BJ (cell line): ENCODE data around the gene STAP1. TPM values are rescaled to one million over a fixed set of nuclear protein-coding genes. Genes with fewer than 3 reads are reported as not detected.

Experiments
- CTCF ChIA-PET: fragments of 350-600 bp; formaldehyde crosslinking; extraction: SDS; loops from one replicate; lab custom pipeline; 2021; ENCODE audit warnings: antibody characterized with exemption, inconsistent platforms; lab: Yijun Ruan, JAX
- POLR2A ChIA-PET: fragments of 300-600 bp; sonication (Branson Sonifier 250); formaldehyde crosslinking; extraction: SDS; loops from one replicate; lab custom pipeline; 2021; ENCODE audit warnings: antibody characterized with exemption; lab: Charles Lee
- DNase-seq: peaks from one replicate; pipeline ENCODE4 v3.0.0-alpha.2; 2011; ENCODE audit warnings: low read depth
- H3K27me3 ChIP-seq: 2 replicates; pipeline ENCODE4 v1.6.0; 2011; ENCODE audit warnings: low read length; ENCODE audit not compliant: control insufficient read depth, insufficient read depth
- H3K36me3 ChIP-seq: 2 replicates; pipeline ENCODE4 v1.5.1; 2011; ENCODE audit warnings: low read length; ENCODE audit not compliant: control insufficient read depth, insufficient read depth
- H3K4me3 ChIP-seq: 2 replicates; pipeline ENCODE4 v1.5.1; 2011; ENCODE audit warnings: low read depth, mild to moderate bottlenecking, control low read depth, low read length
- CTCF ChIP-seq: IDR thresholded peaks from 2 replicates; pipeline ENCODE4 v1.5.1; 2011; ENCODE audit warnings: low read depth, mild to moderate bottlenecking, control low read depth, inconsistent platforms, low read length, moderate library complexity; ENCODE audit not compliant: insufficient read depth
- polyA plus RNA-seq: library from polyadenylated mRNA; depleted of rRNA; stranded (reverse); fragments of >200 nt; gene quantifications from 2 replicates; pipeline ENCODE4 v1.2.3, GENCODE V29; 2011

STAP1 gene
- polyA plus RNA-seq, 1 experiment = not detected

- no peak for TF ChIP-seq CTCF
- CTCF ChIA-PET = no interaction called here
- POLR2A ChIA-PET = no interaction called here
Observed at GRCh38 chr4:67571975-67572374, 13.4 kb downstream of the STAP1 start.

GRCh38 chr4:67573193-67573592, 14.7 kb downstream of the STAP1 start:
- no peak for DNase-seq
- TF ChIP-seq CTCF = no peak
- Histone ChIP-seq H3K4me3 (no peak overlapping the region), H3K36me3 (no peaks in the 10 kb centered on the region), H3K27me3 (no peaks in the 10 kb centered on the region; the same call in 1 of the 2 replicates)
- CTCF ChIA-PET = no interaction called here
- POLR2A ChIA-PET = no interaction called here

More at GRCh38 chr4:67571975-67572374, 13.4 kb downstream of the STAP1 start:
- H3K36me3 ChIP-seq = no peaks in the 10 kb centered on the region
- no peak for DNase-seq
- no peak overlapping the region for H3K4me3 ChIP-seq
- no peaks in the 10 kb centered on the region; the same call in 1 of the 2 replicates for H3K27me3 ChIP-seq

- ChIA-PET CTCF (no interaction called here), POLR2A (no interaction called here)
- no peak for TF ChIP-seq CTCF
- no peak for DNase-seq
- no peaks in the 10 kb centered on the region; the same call in 1 of the 2 replicates for H3K27me3 ChIP-seq
- H3K4me3 ChIP-seq = no peak overlapping the region
- H3K36me3 ChIP-seq = no peaks in the 10 kb centered on the region
Observed at GRCh38 chr4:67575232-67576058, 16.9 kb downstream of the STAP1 start.

- POLR2A ChIA-PET = no interaction called here
- CTCF ChIA-PET = no interaction called here
- H3K36me3 ChIP-seq = no peaks in the 10 kb centered on the region
- no peaks in the 10 kb centered on the region; the same call in 1 of the 2 replicates for H3K27me3 ChIP-seq
- no peak for DNase-seq
- TF ChIP-seq CTCF = no peak
- no peak overlapping the region for H3K4me3 ChIP-seq
Observed at GRCh38 chr4:67576059-67576466, 17.5 kb downstream of the STAP1 start.

- TF ChIP-seq CTCF = no peak
- ChIA-PET CTCF (no interaction called here), POLR2A (no interaction called here)
- Histone ChIP-seq H3K36me3 (no peaks in the 10 kb centered on the region), H3K27me3 (no peaks in the 10 kb centered on the region; the same call in 1 of the 2 replicates), H3K4me3 (no peak overlapping the region)
- DNase-seq = no peak
Observed at GRCh38 chr4:67576538-67576937, 18.0 kb downstream of the STAP1 start.
